ENCODE results near the gene ACSBG1.
"Not testable (repeated sequence)": the region's sequence is repeated elsewhere in the genome, so short reads cannot be mapped to it uniquely, and the experiment has no call there.

The ACSBG1 gene

DNA sequence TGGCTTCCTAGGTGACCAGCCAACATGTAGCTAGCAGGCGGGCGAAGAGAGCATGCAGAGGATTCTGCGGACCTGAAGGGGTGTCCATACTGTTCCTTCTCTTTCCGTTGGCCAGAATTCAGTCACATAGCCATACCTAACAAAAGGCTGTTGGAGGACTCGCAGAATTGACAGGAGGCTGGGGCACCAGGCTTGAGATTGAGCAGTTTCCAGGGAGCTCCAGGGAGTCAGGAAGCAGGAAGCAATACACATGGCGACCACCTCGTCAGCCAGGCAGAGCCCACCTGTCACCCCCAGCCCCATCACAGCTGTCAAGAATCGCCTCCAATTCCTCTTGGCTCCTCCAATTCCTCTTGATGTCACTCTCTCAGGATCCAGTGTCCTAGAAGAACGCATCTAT is 16.8 kb upstream of the ACSBG1 start:
- DNase-seq (ENCODE audit: low read depth) = no peak
- TF ChIP-seq, protein P1, sequence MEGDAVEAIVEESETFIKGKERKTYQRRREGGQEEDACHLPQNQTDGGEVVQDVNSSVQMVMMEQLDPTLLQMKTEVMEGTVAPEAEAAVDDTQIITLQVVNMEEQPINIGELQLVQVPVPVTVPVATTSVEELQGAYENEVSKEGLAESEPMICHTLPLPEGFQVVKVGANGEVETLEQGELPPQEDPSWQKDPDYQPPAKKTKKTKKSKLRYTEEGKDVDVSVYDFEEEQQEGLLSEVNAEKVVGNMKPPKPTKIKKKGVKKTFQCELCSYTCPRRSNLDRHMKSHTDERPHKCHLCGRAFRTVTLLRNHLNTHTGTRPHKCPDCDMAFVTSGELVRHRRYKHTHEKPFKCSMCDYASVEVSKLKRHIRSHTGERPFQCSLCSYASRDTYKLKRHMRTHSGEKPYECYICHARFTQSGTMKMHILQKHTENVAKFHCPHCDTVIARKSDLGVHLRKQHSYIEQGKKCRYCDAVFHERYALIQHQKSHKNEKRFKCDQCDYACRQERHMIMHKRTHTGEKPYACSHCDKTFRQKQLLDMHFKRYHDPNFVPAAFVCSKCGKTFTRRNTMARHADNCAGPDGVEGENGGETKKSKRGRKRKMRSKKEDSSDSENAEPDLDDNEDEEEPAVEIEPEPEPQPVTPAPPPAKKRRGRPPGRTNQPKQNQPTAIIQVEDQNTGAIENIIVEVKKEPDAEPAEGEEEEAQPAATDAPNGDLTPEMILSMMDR (IDR thresholded peaks at IDR 0.05; ENCODE audit: insufficient read depth, low read depth, low read length, missing control alignments) = no peak
- no peak overlapping the region for H3K4me3 ChIP-seq (ENCODE audit: low read length)

DNA sequence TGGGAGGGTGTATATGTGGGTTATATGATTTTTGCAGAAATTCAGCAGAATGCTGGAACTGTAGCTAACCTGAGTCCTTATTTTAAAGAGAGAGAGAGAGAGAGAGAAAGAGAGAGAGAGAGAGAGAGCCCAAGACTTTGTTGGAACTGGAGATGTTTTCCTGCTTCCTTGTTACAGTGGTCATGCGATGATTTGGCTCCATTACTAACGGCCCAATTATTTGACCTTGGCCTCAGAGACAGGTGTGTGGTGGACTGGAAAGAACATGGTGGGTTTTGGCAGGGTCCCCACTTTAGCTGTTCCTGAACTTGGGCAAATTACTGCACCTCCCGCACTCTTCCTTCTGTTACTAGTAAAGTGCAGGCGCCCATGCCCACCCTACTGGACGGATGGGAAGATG is 14.8 kb upstream of the ACSBG1 start:
- no peak for DNase-seq (ENCODE audit: low read depth)
- H3K4me3 ChIP-seq (ENCODE audit: low read length) = no peak overlapping the region
- TF ChIP-seq, protein P1 (IDR thresholded peaks at IDR 0.05; ENCODE audit: insufficient read depth, low read depth, low read length, missing control alignments) = no peak

DNA sequence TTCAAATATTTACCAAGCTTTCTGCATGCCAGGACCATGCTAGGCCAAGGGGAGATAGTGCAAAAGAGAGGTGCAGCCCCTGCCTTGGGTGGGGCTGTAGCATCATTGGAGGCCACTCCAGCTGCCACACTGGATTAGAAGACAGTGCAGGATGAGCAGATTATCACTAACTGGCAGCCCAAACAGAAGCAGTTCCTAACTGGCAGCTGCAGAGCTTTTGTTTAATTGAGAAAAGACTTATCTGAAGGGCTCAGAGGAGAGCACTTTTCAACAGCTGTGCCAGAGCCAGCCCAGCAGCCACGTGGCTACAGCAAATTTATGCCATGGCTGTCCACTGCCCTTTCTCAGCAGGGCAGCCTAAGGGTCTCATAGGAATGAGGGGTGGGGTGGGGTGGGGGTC is 13.5 kb upstream of the ACSBG1 start:
- H3K4me3 ChIP-seq (ENCODE audit: low read length) = no peak overlapping the region
- TF ChIP-seq, protein P1 (IDR thresholded peaks at IDR 0.05; ENCODE audit: insufficient read depth, low read depth, low read length, missing control alignments) = no peak

DNA sequence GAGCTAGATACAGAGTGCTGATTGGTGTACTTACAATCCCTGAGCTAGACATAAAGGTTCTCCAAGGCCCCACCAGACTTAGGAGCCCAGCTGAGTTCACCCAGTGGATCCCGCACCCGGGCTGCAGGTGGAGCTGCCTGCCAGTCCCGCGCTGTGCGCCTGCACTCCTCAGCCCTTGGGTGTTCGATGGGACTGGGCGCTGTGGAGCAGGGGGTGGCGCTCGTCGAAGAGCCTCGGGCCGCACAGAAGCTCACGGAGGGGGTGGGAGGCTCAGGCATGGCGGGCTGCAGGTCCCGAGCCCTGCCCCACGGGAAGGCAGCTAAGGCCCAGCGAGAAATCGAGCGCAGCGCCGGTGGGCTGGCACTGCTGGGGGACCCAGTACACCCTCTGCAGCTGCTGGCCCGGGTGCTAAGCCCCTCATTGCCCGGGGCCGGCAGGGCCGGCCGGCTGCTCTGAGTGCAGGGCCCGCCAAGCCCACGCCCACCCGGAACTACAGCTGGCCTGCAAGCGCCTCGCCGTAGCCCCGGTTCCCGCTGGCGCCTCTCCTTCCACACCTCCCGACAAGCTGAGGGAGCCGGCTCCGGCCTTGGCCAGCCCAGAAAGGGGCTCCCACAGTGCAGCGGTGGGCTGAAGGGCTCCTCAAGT is 11.7 kb upstream of the ACSBG1 start:
- not testable (repeated sequence) for H3K4me3 ChIP-seq (ENCODE audit: low read length)

More for the DNA sequence above, 13.5 kb upstream of the ACSBG1 start:
- DNase-seq (ENCODE audit: low read depth) = no peak

DNA sequence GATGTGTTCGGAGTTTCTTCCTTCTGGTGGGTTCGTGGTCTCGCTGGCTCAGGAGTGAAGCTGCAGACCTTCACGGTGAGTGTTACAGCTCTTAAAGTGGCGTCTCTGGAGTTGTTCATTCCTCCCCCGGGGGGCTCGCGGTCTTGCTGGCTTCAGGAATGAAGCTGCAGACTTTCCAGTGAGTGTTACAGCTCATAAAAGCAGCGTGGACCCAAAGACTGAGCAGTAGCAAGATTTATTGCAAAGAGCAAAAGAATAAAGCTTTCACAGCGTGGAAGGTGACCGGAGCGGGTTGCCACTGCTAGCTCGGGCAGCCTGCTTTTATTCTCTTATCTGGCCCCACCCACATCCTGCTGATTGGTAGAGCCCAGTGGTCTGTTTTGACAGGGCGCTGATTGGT is 11.0 kb upstream of the ACSBG1 start:
- H3K4me3 ChIP-seq (ENCODE audit: low read length); DNase-seq (ENCODE audit: low read depth): not testable (repeated sequence)

More for the DNA sequence above, 11.7 kb upstream of the ACSBG1 start:
- not testable (repeated sequence) for DNase-seq (ENCODE audit: low read depth)

DNA sequence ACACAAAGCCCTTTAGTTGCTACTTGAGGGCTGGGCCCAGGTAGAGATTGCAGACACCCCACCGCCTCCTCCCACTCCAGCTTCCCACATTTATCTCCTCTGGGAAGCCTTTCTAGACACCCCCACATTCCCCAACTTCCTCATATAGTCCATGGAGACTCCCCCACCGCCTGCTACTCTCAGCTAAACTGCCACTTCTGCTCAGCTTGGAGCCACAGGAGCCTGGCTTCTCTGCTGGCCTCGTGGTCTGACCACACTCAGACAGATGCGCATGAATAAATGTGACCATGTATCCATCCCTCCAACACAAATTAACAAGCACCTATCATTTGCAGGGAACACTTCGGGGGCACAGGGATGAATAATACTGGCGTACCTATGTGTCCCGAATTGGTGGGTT is 10.5 kb upstream of the ACSBG1 start:
- H3K4me3 ChIP-seq (ENCODE audit: low read length) = no peak overlapping the region
- TF ChIP-seq, protein P1 (IDR thresholded peaks at IDR 0.05; ENCODE audit: insufficient read depth, low read depth, low read length, missing control alignments) = no peak
- no peak for DNase-seq (ENCODE audit: low read depth)

DNA sequence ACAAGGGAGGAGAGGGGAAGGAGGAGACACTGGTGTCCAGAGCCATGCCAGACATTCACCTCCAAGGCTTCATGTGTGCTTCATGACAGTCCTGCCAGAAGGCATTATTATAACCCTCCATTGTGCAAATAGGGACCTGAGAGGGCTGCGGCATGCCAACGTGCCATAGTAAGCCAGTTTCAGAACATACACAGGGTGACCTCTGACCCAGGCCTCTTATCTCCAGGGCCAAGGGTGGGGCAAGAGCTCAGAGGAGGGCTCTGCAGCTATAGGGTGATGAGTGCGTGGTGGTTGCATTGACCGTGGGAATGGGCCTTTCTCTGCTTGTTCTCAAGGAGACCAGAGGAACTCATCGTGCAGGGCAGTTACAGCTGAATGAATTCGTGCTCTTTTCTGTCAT is 9.7 kb upstream of the ACSBG1 start:
- no peak overlapping the region for H3K4me3 ChIP-seq (ENCODE audit: low read length)
- DNase-seq (ENCODE audit: low read depth) = no peak
- TF ChIP-seq, protein P1 (IDR thresholded peaks at IDR 0.05; ENCODE audit: insufficient read depth, low read depth, low read length, missing control alignments) = no peak

DNA sequence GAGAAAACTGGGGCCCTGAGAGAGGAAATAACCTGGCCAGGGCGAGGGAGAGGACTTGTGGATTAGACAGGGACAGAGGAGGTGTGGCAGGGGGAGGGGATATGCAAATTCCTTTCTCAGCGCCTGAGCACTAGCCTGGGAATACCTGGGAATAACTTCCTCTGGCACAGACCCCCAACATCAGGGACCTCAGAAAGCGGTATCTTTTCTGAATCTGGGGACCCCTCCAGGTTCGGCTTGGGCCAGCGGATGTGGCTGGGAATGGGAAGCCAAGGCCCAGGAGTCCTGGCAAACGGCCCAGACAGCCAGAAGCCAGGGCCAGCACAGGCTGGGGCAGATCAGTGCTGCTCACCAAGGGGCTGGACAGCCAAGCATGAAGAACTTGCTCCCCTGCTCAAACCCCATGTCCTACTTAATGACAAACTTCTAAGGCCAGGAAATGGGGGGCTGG is 9.2 kb upstream of the ACSBG1 start:
- TF ChIP-seq, protein P1 (IDR thresholded peaks at IDR 0.05; ENCODE audit: insufficient read depth, low read depth, low read length, missing control alignments) = no peak
- no peak overlapping the region for H3K4me3 ChIP-seq (ENCODE audit: low read length)
- peak; percentile 55 for DNase-seq (ENCODE audit: low read depth)
